Vagina (tissue), 2 donors: ENCODE data around the gene PPFIBP2.

Experiments used
- POLR2A ChIP-seq, 2 donors: fragments of 450-650 bp; IDR thresholded peaks; one replicate each; pipeline ENCODE4 v1.6.1; 2017; ENCODE audit warnings: antibody characterized with exemption in 2 of 2, mild to moderate bottlenecking in 2 of 2, moderate library complexity in 2 of 2
- POLR2AphosphoS5 ChIP-seq, 2 donors: sonication (generic); formaldehyde crosslinking; IDR thresholded peaks; one replicate each; pipeline ENCODE4 v1.9.0; 2017; ENCODE audit warnings: antibody characterized with exemption in 2 of 2, mild to moderate bottlenecking in 2 of 2, low read depth in 1 of 2; ENCODE audit not compliant: insufficient read depth in 1 of 2
- TF ChIP-seq, protein P1 (sequence below), 3 experiments: fragments of 450-650 bp in 2 of 3; fragments of 200-600 bp in 1 of 3; sonication (generic) in 1 of 3; IDR thresholded peaks; one replicate each; pipeline ENCODE4 v1.5.1; 2017 to 2019; ENCODE audit warnings: antibody characterized with exemption in 3 of 3, mild to moderate bottlenecking in 2 of 3, moderate library complexity in 2 of 3

DNA sequence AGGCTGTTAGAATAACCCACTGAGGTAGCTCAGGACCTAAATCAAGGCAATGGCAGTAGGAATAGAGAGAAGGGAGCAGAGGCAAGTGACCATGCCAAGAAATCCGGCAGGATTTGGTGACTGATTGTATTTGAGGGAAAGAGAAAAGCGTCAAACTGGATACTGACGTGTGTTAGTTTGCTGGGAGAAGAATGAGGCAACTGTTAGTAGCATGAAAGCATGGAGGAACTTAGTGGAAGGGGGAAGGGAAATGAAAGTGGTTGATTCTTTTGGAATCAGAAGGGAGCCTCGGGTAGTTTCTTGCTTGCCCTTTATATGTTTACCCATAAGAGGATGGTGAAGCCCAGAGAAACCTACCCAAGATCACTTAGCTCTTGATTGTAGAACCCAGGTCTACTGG lies 8.3 kb downstream of the PPFIBP2 start:
- TF ChIP-seq POLR2A (IDR thresholded peaks at IDR 0.05), result no peak
- TF ChIP-seq, protein P1, sequence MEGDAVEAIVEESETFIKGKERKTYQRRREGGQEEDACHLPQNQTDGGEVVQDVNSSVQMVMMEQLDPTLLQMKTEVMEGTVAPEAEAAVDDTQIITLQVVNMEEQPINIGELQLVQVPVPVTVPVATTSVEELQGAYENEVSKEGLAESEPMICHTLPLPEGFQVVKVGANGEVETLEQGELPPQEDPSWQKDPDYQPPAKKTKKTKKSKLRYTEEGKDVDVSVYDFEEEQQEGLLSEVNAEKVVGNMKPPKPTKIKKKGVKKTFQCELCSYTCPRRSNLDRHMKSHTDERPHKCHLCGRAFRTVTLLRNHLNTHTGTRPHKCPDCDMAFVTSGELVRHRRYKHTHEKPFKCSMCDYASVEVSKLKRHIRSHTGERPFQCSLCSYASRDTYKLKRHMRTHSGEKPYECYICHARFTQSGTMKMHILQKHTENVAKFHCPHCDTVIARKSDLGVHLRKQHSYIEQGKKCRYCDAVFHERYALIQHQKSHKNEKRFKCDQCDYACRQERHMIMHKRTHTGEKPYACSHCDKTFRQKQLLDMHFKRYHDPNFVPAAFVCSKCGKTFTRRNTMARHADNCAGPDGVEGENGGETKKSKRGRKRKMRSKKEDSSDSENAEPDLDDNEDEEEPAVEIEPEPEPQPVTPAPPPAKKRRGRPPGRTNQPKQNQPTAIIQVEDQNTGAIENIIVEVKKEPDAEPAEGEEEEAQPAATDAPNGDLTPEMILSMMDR (IDR thresholded peaks at IDR 0.05), result no peak
- no peak for TF ChIP-seq POLR2AphosphoS5 (IDR thresholded peaks at IDR 0.05; ENCODE audit: insufficient read depth in 1 of 2, low read depth in 1 of 2)
